Mucosa of descending colon (tissue), 3 donors: ENCODE measurements around the gene CHMP4A. TPM values are rescaled to one million over a fixed set of nuclear protein-coding genes. Genes with fewer than 3 reads are reported as not detected.

Experiments used
- ATAC-seq: fragments of 200-7000 bp; cut with Tn5 transposase; one replicate; pipeline ENCODE4 v1.9.1; 2020; ENCODE audit warnings: mild to moderate bottlenecking, moderate library complexity
- DNase-seq, 3 donors: peaks; one replicate each; pipeline ENCODE4 v3.0.0-alpha.2; 2020
- H3K36me3 ChIP-seq: fragments of 200-600 bp; one replicate; pipeline ENCODE4 v1.8.0; 2021; ENCODE audit warnings: low read depth, mild to moderate bottlenecking
- H3K4me1 ChIP-seq: fragments of 200-600 bp; one replicate; pipeline ENCODE4 v1.8.0; 2021; ENCODE audit warnings: low read depth, mild to moderate bottlenecking
- H3K4me3 ChIP-seq: fragments of 200-600 bp; one replicate; pipeline ENCODE4 v1.8.0; 2021; ENCODE audit warnings: mild to moderate bottlenecking
- H3K9me3 ChIP-seq: fragments of 200-600 bp; one replicate; pipeline ENCODE4 v1.8.0; 2021; ENCODE audit warnings: mild to moderate bottlenecking
- intact Hi-C, 2 donors: fragments of 100-400 bp; cut with DNase I in 1 of 2; cut with micrococcal nuclease in 1 of 2; formaldehyde crosslinking; loops; one replicate each; pipeline versions ENCODE4 v1.11.0 to v1.11.1; 2022; cut with DNase I, micrococcal nuclease
- total RNA-seq, 3 donors: library from RNA; stranded (reverse); fragmentation: NEBNext Ultra II Directional in 2 of 3; extraction: Animal tissue kit (Norgen Biotek cat#: 25700) in 2 of 3; gene quantifications; one replicate each; pipeline versions ENCODE4 v1.2.1 to v1.2.4, GENCODE V29; 2021 to 2023
- TF ChIP-seq, protein P1 (sequence below): fragments of 200-600 bp; IDR thresholded peaks from one replicate; pipeline ENCODE4 v1.8.0; 2022; ENCODE audit warnings: antibody characterized with exemption, mild to moderate bottlenecking
- donor health status: DM: no; HTN: no; CAD: no; lungs with moderate emphysema.
- donor health status: DM: no; HTN: no; CAD: no.
- donor health status: DM: no; HTN: yes; CAD: no.

Gene CHMP4A
- total RNA-seq, 3 donors from 2014 or later: 47.6 to 67.8 (median 49.5) TPM

DNA sequence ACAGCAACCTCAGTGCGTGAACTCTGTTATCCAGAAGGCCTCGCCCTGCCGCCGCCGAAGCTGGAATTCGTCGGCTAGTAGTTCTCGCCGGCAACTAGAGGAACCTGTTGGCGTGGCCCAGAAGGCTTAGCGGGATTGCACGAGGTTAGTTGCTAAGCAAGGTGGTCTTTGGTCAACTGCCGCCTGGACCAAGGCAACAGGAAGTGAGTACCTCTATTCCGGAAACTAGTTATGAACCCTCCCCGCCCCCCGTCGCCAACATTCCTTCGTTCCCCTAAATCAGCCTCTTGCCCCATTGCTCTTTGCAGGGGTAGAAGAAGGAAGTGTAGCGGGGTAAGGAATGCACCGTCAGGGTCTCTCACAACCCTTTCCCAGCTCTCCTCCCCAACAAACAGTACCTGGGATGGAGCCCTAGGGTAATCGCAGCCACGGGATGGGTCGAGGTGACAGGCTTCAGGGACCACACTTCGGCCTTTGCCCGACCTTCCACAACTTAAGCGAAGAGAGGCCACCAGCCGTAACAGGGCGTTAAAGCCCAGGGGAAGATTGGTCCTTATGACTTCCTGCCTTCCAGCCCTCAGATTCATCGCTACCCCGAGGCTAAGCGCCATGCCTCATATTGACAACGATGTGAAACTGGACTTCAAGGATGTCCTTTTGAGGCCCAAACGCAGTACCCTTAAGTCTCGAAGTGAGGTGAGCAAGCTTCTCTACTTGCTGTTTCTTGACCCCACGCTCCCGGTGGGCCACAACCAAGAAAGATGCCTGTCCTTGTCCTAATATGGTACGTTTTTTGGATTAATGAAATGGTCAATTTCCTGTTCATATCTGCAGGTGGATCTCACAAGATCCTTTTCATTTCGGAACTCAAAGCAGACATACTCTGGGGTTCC, 19.6 kb upstream of the CHMP4A start, which contains the start of gene GMPR2:
TSS of gene GMPR2 (plus strand) at position 285 of the 893 bp plus-strand sequence. CDS start at position 610, 325 bp downstream.
- DNase-seq (no peak), ATAC-seq (peak; percentile 59)
- peaks cover 5% of the 10 kb centered on the region for H3K36me3 ChIP-seq
- peak within 1 kb of the TSS; percentile 71 for H3K4me3 ChIP-seq
- peaks cover 12% of the 10 kb centered on the region for H3K4me1 ChIP-seq
- H3K9me3 ChIP-seq: no peaks in the 10 kb centered on the region
- intact Hi-C loops: no loop called here
- TF ChIP-seq, protein P1, sequence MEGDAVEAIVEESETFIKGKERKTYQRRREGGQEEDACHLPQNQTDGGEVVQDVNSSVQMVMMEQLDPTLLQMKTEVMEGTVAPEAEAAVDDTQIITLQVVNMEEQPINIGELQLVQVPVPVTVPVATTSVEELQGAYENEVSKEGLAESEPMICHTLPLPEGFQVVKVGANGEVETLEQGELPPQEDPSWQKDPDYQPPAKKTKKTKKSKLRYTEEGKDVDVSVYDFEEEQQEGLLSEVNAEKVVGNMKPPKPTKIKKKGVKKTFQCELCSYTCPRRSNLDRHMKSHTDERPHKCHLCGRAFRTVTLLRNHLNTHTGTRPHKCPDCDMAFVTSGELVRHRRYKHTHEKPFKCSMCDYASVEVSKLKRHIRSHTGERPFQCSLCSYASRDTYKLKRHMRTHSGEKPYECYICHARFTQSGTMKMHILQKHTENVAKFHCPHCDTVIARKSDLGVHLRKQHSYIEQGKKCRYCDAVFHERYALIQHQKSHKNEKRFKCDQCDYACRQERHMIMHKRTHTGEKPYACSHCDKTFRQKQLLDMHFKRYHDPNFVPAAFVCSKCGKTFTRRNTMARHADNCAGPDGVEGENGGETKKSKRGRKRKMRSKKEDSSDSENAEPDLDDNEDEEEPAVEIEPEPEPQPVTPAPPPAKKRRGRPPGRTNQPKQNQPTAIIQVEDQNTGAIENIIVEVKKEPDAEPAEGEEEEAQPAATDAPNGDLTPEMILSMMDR: no peak

DNA sequence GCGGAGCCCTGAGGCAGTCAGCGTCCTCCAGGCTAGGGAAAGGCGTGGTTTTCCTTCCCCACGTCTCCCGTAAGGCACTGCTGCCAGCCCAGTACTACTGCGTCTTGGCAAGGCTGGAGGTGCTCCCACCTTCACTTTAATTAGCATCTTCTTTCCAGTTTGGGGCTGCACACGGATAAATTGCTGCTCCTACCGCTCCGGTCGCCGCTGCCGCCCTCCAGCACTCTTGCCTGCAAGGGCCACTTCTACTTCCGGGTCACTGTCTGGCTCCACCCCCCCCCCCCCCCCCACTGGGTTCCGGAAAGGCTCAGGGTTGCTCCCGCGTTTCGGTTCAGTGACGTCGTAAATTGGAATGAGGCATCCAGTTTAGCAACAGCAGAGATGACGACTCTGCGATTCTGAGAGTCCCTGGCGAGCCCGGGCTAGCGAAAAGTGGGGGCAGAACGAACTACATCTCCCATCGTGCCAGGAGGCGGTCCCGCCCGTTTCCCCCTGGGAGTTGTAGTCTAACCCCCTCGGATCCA, 18.9 kb upstream of the CHMP4A start, which contains the start of gene NEDD8:
TSS of gene NEDD8 (minus strand) at position 247 of the 524 bp plus-strand sequence. CDS start at position 147, 100 bp downstream.
- Histone ChIP-seq H3K4me3 (peak within 1 kb of the TSS; percentile 71), H3K4me1 (peaks cover 12% of the 10 kb centered on the region), H3K9me3 (no peaks in the 10 kb centered on the region), H3K36me3 (peaks cover 4% of the 10 kb centered on the region)
- TF ChIP-seq, protein P1: no peak
- intact Hi-C loops: no loop called here
- ATAC-seq (peak; percentile 91), DNase-seq (peak; percentile 90 to 95 (median 91))

DNA sequence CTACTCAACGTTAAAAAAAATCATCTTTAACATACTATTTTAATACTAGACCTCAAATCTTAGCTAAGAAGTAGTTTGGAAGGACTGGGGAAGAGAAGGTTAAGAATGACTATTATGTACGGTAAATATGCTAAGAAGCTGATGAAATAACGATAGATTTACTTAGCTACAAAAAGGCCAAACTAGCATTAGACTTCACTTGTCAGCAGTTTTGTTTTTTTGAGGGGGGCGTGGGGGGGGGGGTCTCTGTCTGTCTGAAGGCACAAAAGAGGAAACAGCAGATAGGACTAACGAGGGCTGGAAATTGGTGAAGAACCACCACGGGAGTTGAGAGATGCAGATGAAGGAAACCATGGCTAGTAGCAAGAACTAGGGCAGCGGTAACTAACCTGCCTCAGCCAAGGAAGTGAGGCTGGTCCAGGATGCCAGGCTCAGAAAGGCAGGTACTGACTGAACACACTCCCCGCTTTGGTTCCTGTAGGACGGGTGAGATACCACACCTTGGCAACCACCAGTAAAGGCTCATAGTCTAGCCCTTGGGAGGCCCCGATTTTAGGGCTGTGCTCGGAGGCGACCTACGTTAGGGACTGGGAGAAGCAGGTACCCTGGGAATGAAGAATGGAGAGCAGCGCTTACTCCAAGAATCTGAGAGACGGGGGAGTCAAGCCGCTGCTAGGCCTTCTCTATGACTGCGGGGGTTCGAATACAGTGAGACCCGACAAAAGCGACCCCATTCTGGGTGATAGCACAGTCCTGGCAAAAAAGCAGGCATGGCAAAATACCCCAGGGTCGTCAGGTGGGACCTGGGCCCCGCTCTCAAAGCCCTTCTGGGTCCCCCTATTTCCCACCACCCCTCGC, 18.2 kb upstream of the CHMP4A start:
- TF ChIP-seq, protein P1: no peak
- Histone ChIP-seq H3K4me3 (peak overlapping the region; percentile 71), H3K4me1 (peaks cover 12% of the 10 kb centered on the region), H3K9me3 (no peaks in the 10 kb centered on the region), H3K36me3 (no peaks in the 10 kb centered on the region)
- DNase-seq: no peak
- ATAC-seq: peak; percentile 39
- intact Hi-C loops: no loop called here

DNA sequence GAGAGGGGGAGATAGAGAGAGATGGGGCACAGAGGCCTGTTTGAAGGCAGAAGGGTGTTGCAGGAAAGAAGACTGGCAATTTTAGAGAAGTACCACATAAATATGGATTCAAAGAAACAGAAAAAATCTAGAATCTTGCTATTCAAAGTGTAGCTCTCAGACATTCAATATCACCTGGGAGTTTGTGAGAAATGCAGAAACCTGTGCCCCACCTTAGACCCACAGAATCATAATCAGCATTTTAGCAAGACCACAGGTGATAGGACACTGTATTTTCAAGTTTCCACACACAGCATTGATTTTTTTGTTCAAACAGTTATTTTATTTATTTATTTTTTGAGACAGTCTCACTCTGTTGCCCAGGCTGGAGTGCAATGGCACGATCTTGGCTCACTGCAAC, 15.6 kb upstream of the CHMP4A start:
- ATAC-seq: no peak
- H3K4me1 ChIP-seq: peaks cover 12% of the 10 kb centered on the region
- no peaks in the 10 kb centered on the region for H3K36me3 ChIP-seq
- H3K4me3 ChIP-seq: no peak overlapping the region
- TF ChIP-seq, protein P1: no peak
- no peaks in the 10 kb centered on the region for H3K9me3 ChIP-seq
- intact Hi-C loops: no loop called here
- DNase-seq: no peak

DNA sequence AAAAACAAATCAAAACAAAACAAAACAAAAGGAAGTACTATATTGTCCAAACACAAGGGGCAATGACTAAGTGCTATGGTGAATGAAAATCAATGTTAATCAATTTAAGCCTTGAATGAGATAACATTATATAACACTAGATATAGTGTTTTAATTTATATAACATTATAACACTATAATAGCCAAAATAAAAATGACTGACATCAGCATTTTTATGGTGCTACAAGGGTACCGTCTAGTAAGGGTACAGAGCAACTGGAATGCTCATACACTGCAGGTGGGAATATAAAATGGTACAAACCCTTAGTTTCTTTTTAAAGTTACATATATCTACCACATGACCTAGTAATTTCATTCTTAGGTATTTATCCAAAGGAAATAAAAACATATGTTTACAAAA, 13.2 kb upstream of the CHMP4A start:
- no peaks in the 10 kb centered on the region for H3K36me3 ChIP-seq
- no peaks in the 10 kb centered on the region for H3K9me3 ChIP-seq
- intact Hi-C loops: no loop called here
- peaks cover 6% of the 10 kb centered on the region for H3K4me1 ChIP-seq
- no peak for DNase-seq
- no peak overlapping the region for H3K4me3 ChIP-seq
- TF ChIP-seq, protein P1: no peak
- ATAC-seq: no peak
